Neural progenitor cell (in vitro differentiated cells): ENCODE data around the gene BMPR1A.
"Not testable (repeated sequence)": the region's sequence is repeated elsewhere in the genome, so short reads cannot be mapped to it uniquely, and the experiment has no call there.

Experiments used
- CTCF ChIP-seq: fragments of 200-600 bp; sonication (generic); IDR thresholded peaks from 2 replicates; pipeline ENCODE4 v1.5.1; 2017; ENCODE audit warnings: antibody characterized with exemption, mild to moderate bottlenecking
- EZH2 ChIP-seq: fragments of 200-600 bp; sonication (generic); IDR thresholded peaks from 2 replicates; pipeline ENCODE4 v1.6.1; 2017; ENCODE audit warnings: antibody characterized with exemption, mild to moderate bottlenecking, moderate library complexity
- EZH2phosphoT487 ChIP-seq: fragments of 200-600 bp; sonication (generic); IDR thresholded peaks from 2 replicates; pipeline ENCODE4 v1.6.1; 2017; ENCODE audit warnings: antibody characterized with exemption

- TF ChIP-seq CTCF, EZH2phosphoT487, EZH2: not testable (repeated sequence)
These were observed 196.3 kb downstream of the BMPR1A start for GRCh38 chr10:86952697-86953096.
